SU-DHL-6 (cell line): ENCODE measurements around the gene PTCH1.
A peak's percentile ranks its signal among the peaks of the same experiment; 100 is the strongest.

Experiments
- H2AFZ ChIP-seq: fragments of 200-600 bp; sonication (generic); 2 replicates; pipeline ENCODE4 v1.6.1; 2014; ENCODE audit warnings: low read depth, mild to moderate bottlenecking, moderate library complexity, mixed read lengths, antibody characterized with exemption, low read length; ENCODE audit not compliant: severe bottlenecking
- H3F3A ChIP-seq: fragments of 200-600 bp; shearing (Covaris generic); 2 replicates; pipeline ENCODE4 v1.6.0; 2016; ENCODE audit warnings: antibody characterized with exemption, mild to moderate bottlenecking; ENCODE audit not compliant: insufficient read depth
- H3K27ac ChIP-seq: fragments of 200-600 bp; sonication (generic); 2 replicates; pipeline ENCODE4 v1.5.1; 2016; ENCODE audit warnings: low read depth, mild to moderate bottlenecking, low read length, moderate library complexity, mixed read lengths
- H3K27me3 ChIP-seq: fragments of 200-600 bp; sonication (generic), shearing (Covaris generic); 2 replicates; pipeline ENCODE4 v1.6.0; 2014; ENCODE audit warnings: mild to moderate bottlenecking, low read length
- H3K36me3 ChIP-seq: fragments of 200-600 bp; sonication (generic); 2 replicates; pipeline ENCODE4 v1.6.1; 2014; ENCODE audit warnings: mild to moderate bottlenecking, low read length, mixed read lengths
- H3K4me2 ChIP-seq: fragments of 300-600, 200-600 bp; shearing (Covaris generic), sonication (generic); 2 replicates; pipeline ENCODE4 v1.6.0; 2014; ENCODE audit warnings: low read length, low read depth, mild to moderate bottlenecking; ENCODE audit not compliant: poor library complexity, severe bottlenecking
- H3K4me3 ChIP-seq: fragments of 200-600 bp; sonication (generic); 2 replicates; pipeline ENCODE4 v1.5.1; 2014; ENCODE audit warnings: antibody characterized with exemption, low read length, mild to moderate bottlenecking, mixed read lengths; ENCODE audit not compliant: insufficient read depth, poor library complexity, severe bottlenecking
- H3K79me2 ChIP-seq: fragments of 200-600 bp; sonication (generic); 2 replicates; pipeline ENCODE4 v1.6.1; 2014; ENCODE audit warnings: mild to moderate bottlenecking, low read length, moderate library complexity; ENCODE audit not compliant: insufficient read depth
- H3K9ac ChIP-seq: fragments of 200-600 bp; sonication (generic); 2 replicates; pipeline ENCODE4 v1.7.0; 2014; ENCODE audit warnings: mild to moderate bottlenecking, low read length
- H3K9me2 ChIP-seq: fragments of 200-600 bp; sonication (generic); replicated peaks from 2 replicates; pipeline ENCODE4 v1.6.1; 2014; ENCODE audit warnings: low read length; ENCODE audit not compliant: insufficient read depth
- H3K9me3 ChIP-seq: fragments of 200-600 bp; sonication (generic); 2 replicates; pipeline ENCODE4 v1.6.1; 2014; ENCODE audit warnings: low read length, mixed read lengths; ENCODE audit not compliant: insufficient read depth
- H4K20me1 ChIP-seq: fragments of 200-600 bp; sonication (generic); 2 replicates; pipeline ENCODE4 v1.6.1; 2014; ENCODE audit warnings: low read depth, mild to moderate bottlenecking, antibody characterized with exemption, low read length, moderate library complexity, mixed read lengths
- CTCF ChIP-seq: fragments of 200-600 bp; sonication (generic); IDR thresholded peaks from one replicate; pipeline ENCODE4 v1.5.1; 2017; ENCODE audit warnings: antibody characterized with exemption, mild to moderate bottlenecking, low read length, moderate library complexity; ENCODE audit not compliant: insufficient read depth, poor library complexity, severe bottlenecking
- EZH2phosphoT487 ChIP-seq: fragments of 200-600 bp; sonication (generic), shearing (Covaris generic); conservative IDR thresholded peaks from 2 replicates; pipeline ENCODE4 v1.6.1; 2018; ENCODE audit warnings: mild to moderate bottlenecking, antibody characterized with exemption, low read length, moderate library complexity, mixed read lengths

Gene PTCH1

GRCh38 chr9:95462249-95463147, 54.3 kb downstream of the PTCH1 start:
- Histone ChIP-seq H3K27ac (peak overlapping the region; percentile 91), H3K4me2 (peak overlapping the region; percentile 70), H3F3A (peaks cover 12% of the 10 kb centered on the region; the same call in 1 of the 2 replicates), H3K36me3 (peaks cover 27% of the 10 kb centered on the region; the same call in 1 of the 2 replicates), H2AFZ (no peak overlapping the region), H3K79me2 (no peaks in the 10 kb centered on the region; the same call in 1 of the 2 replicates), H4K20me1 (no peaks in the 10 kb centered on the region), H3K9ac (peak overlapping the region; percentile 49), H3K9me3 (no peaks in the 10 kb centered on the region), H3K27me3 (no peaks in the 10 kb centered on the region), H3K9me2 (no peaks in the 10 kb centered on the region), H3K4me3 (peak overlapping the region; percentile 29)
- TF ChIP-seq CTCF: no peak
- no peak for TF ChIP-seq EZH2phosphoT487

- TF ChIP-seq CTCF (no peak), EZH2phosphoT487 (no peak)
- H3K4me3 ChIP-seq: no peak overlapping the region
- H3F3A ChIP-seq: peaks cover 12% of the 10 kb centered on the region; the same call in 1 of the 2 replicates
- H3K27me3 ChIP-seq: no peaks in the 10 kb centered on the region
- H3K9ac ChIP-seq: peak overlapping the region; percentile 24
- no peaks in the 10 kb centered on the region for H3K9me3 ChIP-seq
- H3K9me2 ChIP-seq: no peaks in the 10 kb centered on the region
- peaks cover 24% of the 10 kb centered on the region; the same call in 1 of the 2 replicates for H3K36me3 ChIP-seq
- no peaks in the 10 kb centered on the region for H4K20me1 ChIP-seq
- peak overlapping the region; percentile 70 for H3K4me2 ChIP-seq
- no peaks in the 10 kb centered on the region; the same call in 1 of the 2 replicates for H3K79me2 ChIP-seq
- H2AFZ ChIP-seq: no peak overlapping the region
- peak overlapping the region; percentile 91 for H3K27ac ChIP-seq
These were observed 55.1 kb downstream of the PTCH1 start for GRCh38 chr9:95461448-95462248.

- Histone ChIP-seq H4K20me1 (no peaks in the 10 kb centered on the region), H3K27me3 (no peaks in the 10 kb centered on the region), H3F3A (peaks cover 12% of the 10 kb centered on the region; the same call in 1 of the 2 replicates), H2AFZ (no peak overlapping the region), H3K4me3 (no peak overlapping the region), H3K9me3 (no peaks in the 10 kb centered on the region), H3K9ac (no peak overlapping the region), H3K36me3 (peaks cover 17% of the 10 kb centered on the region; the same call in 1 of the 2 replicates), H3K79me2 (no peaks in the 10 kb centered on the region; the same call in 1 of the 2 replicates), H3K9me2 (no peaks in the 10 kb centered on the region), H3K4me2 (no peak overlapping the region), H3K27ac (no peak overlapping the region)
- TF ChIP-seq CTCF (no peak), EZH2phosphoT487 (no peak)
These were observed 56.1 kb downstream of the PTCH1 start for GRCh38 chr9:95460518-95461164.
